Measurements from ENCODE around the gene NIPBL. TPM values are rescaled to one million over a fixed set of nuclear protein-coding genes. Genes with fewer than 3 reads are reported as not detected.

The NIPBL gene
- total RNA-seq, 1 experiment from 2014 or later, result 18.9 TPM

DNA sequence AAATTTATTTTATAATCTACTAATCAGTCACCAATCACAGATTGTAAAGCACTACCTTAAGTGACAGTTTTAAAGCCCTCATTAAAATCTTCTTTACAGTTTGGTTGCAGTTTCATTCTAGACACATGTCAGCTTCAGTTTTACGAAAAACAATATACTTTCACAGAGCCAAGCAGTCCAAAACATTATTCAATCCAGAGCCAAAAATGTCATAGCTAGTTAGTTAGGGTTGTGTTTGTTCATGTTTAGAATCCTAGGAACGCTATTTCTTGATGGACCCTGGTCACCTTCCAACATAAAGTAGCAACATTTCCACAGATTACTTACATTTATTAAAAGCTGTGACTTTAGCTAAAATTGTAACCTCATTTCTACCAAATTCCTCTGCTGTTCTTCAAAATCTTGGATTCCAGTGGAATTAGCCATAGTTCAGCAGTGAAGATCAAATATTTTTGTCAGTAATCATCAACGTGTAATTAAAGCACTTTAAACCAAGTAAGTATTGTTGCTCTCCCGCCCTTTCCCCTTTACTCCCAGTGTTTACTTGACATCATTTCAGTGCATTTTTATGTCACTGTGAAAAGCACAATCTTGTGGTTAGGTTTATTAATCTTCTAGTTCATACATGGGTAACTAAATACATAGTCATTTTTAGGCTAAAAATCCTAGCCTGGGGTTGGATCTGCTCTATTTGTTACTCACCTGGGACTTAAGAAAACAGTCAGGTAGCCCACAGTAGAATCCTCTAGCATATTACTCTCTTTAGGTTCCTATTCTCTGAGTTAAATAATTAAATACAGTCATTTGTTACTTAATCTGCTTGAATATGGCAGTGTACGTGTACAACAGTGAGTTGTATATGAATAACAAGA, 74.3 kb downstream of the NIPBL start:
- H3K4me3 ChIP-seq, result no peak overlapping the region
- no peaks in the 10 kb centered on the region for H3K27me3 ChIP-seq (replicated peaks)
- peak overlapping the region; percentile 68 for H3K27ac ChIP-seq
- peaks cover 44% of the 10 kb centered on the region for H3K4me1 ChIP-seq (replicated peaks)
- H3K9me3 ChIP-seq (replicated peaks), result no peaks in the 10 kb centered on the region
- peak in 1 of 2 experiments; percentile 55 for DNase-seq (ENCODE audit: low read depth in 1 of 2, low spot score in 2 of 2)
- no peaks in the 10 kb centered on the region for H3K36me3 ChIP-seq

- Histone ChIP-seq H3K4me3 (no peak overlapping the region), H3K27me3 (replicated peaks) (no peaks in the 10 kb centered on the region), H3K4me1 (replicated peaks) (peaks cover 34% of the 10 kb centered on the region), H3K36me3 (peaks cover 5% of the 10 kb centered on the region), H3K27ac (no peak overlapping the region), H3K9me3 (replicated peaks) (no peaks in the 10 kb centered on the region)
- DNase-seq (ENCODE audit: low read depth in 1 of 2, low spot score in 2 of 2), result no peak
Observed at GRCh38 chr5:36953043-36953442, 76.5 kb downstream of the NIPBL start.

- no peaks in the 10 kb centered on the region for H3K9me3 ChIP-seq (replicated peaks)
- H3K36me3 ChIP-seq, result peaks cover 10% of the 10 kb centered on the region
- H3K27me3 ChIP-seq (replicated peaks), result no peaks in the 10 kb centered on the region
- no peaks in the 10 kb centered on the region for H3K4me1 ChIP-seq (replicated peaks)
- H3K27ac ChIP-seq, result no peak overlapping the region
- no peak overlapping the region for H3K4me3 ChIP-seq
- DNase-seq (ENCODE audit: low read depth in 1 of 2, low spot score in 2 of 2), result no peak
Observed at GRCh38 chr5:36957953-36958537, 81.5 kb downstream of the NIPBL start.

DNA sequence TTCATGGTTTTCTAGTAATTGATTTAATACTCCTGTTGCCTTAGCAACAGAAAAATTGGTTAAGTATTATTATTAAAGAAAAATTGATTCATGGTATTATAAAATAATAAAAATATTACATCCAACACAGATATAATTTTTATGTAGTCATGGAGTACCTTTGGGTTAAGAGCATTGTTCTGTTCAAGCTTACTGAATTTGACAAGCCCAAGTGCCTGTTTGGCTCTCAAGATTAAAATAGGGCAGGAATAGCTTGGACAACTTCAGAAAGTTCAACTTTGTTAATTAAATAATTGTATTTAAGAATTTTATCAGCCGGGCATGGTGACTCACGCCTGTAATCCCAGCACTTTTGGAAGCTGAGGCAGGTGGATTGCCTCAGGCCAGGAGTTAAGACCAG, 82.0 kb downstream of the NIPBL start:
- peaks cover 15% of the 10 kb centered on the region for H3K36me3 ChIP-seq
- H3K9me3 ChIP-seq (replicated peaks), result no peaks in the 10 kb centered on the region
- H3K27me3 ChIP-seq (replicated peaks), result no peaks in the 10 kb centered on the region
- H3K4me3 ChIP-seq, result no peak overlapping the region
- DNase-seq (ENCODE audit: low read depth in 1 of 2, low spot score in 2 of 2), result no peak
- H3K4me1 ChIP-seq (replicated peaks), result no peaks in the 10 kb centered on the region
- H3K27ac ChIP-seq, result no peak overlapping the region

GRCh38 chr5:36965179-36965578, 88.6 kb downstream of the NIPBL start:
- Histone ChIP-seq H3K36me3 (peaks cover 31% of the 10 kb centered on the region), H3K9me3 (replicated peaks) (no peaks in the 10 kb centered on the region), H3K27me3 (replicated peaks) (no peaks in the 10 kb centered on the region), H3K4me3 (no peak overlapping the region), H3K27ac (no peak overlapping the region), H3K4me1 (replicated peaks) (no peaks in the 10 kb centered on the region)
- no peak for DNase-seq (ENCODE audit: low read depth in 1 of 2, low spot score in 2 of 2)

GRCh38 chr5:36969700-36970395, 93.3 kb downstream of the NIPBL start:
- Histone ChIP-seq H3K27ac (no peak overlapping the region), H3K4me1 (replicated peaks) (no peaks in the 10 kb centered on the region), H3K9me3 (replicated peaks) (no peaks in the 10 kb centered on the region), H3K27me3 (replicated peaks) (no peaks in the 10 kb centered on the region), H3K36me3 (peaks cover 30% of the 10 kb centered on the region), H3K4me3 (no peak overlapping the region)
- DNase-seq (ENCODE audit: low read depth in 1 of 2, low spot score in 2 of 2), result no peak

- Histone ChIP-seq H3K27ac (no peak overlapping the region), H3K36me3 (peaks cover 17% of the 10 kb centered on the region), H3K4me1 (replicated peaks) (no peaks in the 10 kb centered on the region), H3K9me3 (replicated peaks) (no peaks in the 10 kb centered on the region), H3K27me3 (replicated peaks) (no peaks in the 10 kb centered on the region), H3K4me3 (no peak overlapping the region)
- DNase-seq (ENCODE audit: low read depth in 1 of 2, low spot score in 2 of 2), result no peak
Observed at GRCh38 chr5:36978196-36978595, 101.6 kb downstream of the NIPBL start.

- no peaks in the 10 kb centered on the region for H3K27me3 ChIP-seq (replicated peaks)
- peaks cover 16% of the 10 kb centered on the region for H3K4me1 ChIP-seq (replicated peaks)
- H3K36me3 ChIP-seq, result peaks cover 13% of the 10 kb centered on the region
- no peak for DNase-seq (ENCODE audit: low read depth in 1 of 2, low spot score in 2 of 2)
- H3K9me3 ChIP-seq (replicated peaks), result no peaks in the 10 kb centered on the region
- H3K4me3 ChIP-seq, result no peak overlapping the region
- H3K27ac ChIP-seq, result no peak overlapping the region
Observed at GRCh38 chr5:36982146-36982545, 105.6 kb downstream of the NIPBL start.

- H3K36me3 ChIP-seq, result peaks cover 13% of the 10 kb centered on the region
- DNase-seq (ENCODE audit: low read depth in 1 of 2, low spot score in 2 of 2), result peak; percentile 51 to 64
- no peak overlapping the region for H3K27ac ChIP-seq
- no peak overlapping the region for H3K4me3 ChIP-seq
- H3K4me1 ChIP-seq (replicated peaks), result peaks cover 16% of the 10 kb centered on the region
- H3K27me3 ChIP-seq (replicated peaks), result no peaks in the 10 kb centered on the region
- no peaks in the 10 kb centered on the region for H3K9me3 ChIP-seq (replicated peaks)
Observed at GRCh38 chr5:36985387-36985786, 108.8 kb downstream of the NIPBL start.

DNA sequence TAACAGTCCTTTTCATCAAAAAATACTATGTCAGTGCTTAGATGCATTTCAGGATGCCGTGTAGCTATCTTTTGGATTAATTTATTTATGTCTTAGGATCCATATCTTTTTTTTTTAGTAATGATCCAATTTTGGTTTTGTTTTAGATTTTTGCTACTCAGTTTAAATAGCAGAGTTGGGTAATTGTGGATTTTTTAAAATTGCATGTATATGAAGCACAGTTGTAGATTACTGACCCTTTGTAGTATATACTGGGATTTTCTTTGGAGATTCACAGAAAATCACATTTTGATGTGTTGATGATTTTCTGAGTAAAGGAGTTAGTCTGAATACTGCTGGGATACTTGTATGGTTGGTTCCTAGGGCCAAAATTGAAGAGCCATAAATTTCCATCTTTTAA, 111.8 kb downstream of the NIPBL start:
- no peak overlapping the region for H3K4me3 ChIP-seq
- peaks cover 13% of the 10 kb centered on the region for H3K36me3 ChIP-seq
- H3K4me1 ChIP-seq (replicated peaks), result peaks cover 16% of the 10 kb centered on the region
- H3K27me3 ChIP-seq (replicated peaks), result no peaks in the 10 kb centered on the region
- no peaks in the 10 kb centered on the region for H3K9me3 ChIP-seq (replicated peaks)
- no peak overlapping the region for H3K27ac ChIP-seq
- no peak for DNase-seq (ENCODE audit: low read depth in 1 of 2, low spot score in 2 of 2)

- Histone ChIP-seq H3K36me3 (peaks cover 38% of the 10 kb centered on the region), H3K4me1 (replicated peaks) (no peaks in the 10 kb centered on the region), H3K27ac (no peak overlapping the region), H3K27me3 (replicated peaks) (no peaks in the 10 kb centered on the region), H3K9me3 (replicated peaks) (no peaks in the 10 kb centered on the region), H3K4me3 (no peak overlapping the region)
- no peak for DNase-seq (ENCODE audit: low read depth in 1 of 2, low spot score in 2 of 2)
Observed at GRCh38 chr5:36998578-36998977, 122.0 kb downstream of the NIPBL start.

- no peaks in the 10 kb centered on the region for H3K27me3 ChIP-seq (replicated peaks)
- peaks cover 10% of the 10 kb centered on the region for H3K4me1 ChIP-seq (replicated peaks)
- no peak overlapping the region for H3K4me3 ChIP-seq
- DNase-seq (ENCODE audit: low read depth in 1 of 2, low spot score in 2 of 2), result no peak
- H3K9me3 ChIP-seq (replicated peaks), result no peaks in the 10 kb centered on the region
- H3K36me3 ChIP-seq, result peaks cover 27% of the 10 kb centered on the region
- no peak overlapping the region for H3K27ac ChIP-seq
Observed at GRCh38 chr5:37002176-37002751, 125.7 kb downstream of the NIPBL start.

GRCh38 chr5:37005252-37005651, 128.7 kb downstream of the NIPBL start:
- H3K27ac ChIP-seq, result no peak overlapping the region
- H3K27me3 ChIP-seq (replicated peaks), result no peaks in the 10 kb centered on the region
- H3K4me1 ChIP-seq (replicated peaks), result peaks cover 10% of the 10 kb centered on the region
- H3K9me3 ChIP-seq (replicated peaks), result no peaks in the 10 kb centered on the region
- no peak overlapping the region for H3K4me3 ChIP-seq
- DNase-seq (ENCODE audit: low read depth in 1 of 2, low spot score in 2 of 2), result peak in 1 of 2 experiments; percentile 23
- peaks cover 36% of the 10 kb centered on the region for H3K36me3 ChIP-seq

All from SJSA1 (cell line).